ENCODE results near the gene NELFB. TPM values are rescaled to one million over a fixed set of nuclear protein-coding genes. Genes with fewer than 3 reads are reported as not detected.

The NELFB gene
- total RNA-seq, 1 experiment from 2014 or later = 40.5 TPM

GRCh38 chr9:137273095-137273490, 18.0 kb downstream of the NELFB start:
- Mint-ChIP-seq H3K4me1 (ENCODE audit: insufficient read depth, unreplicated experiment) (peaks cover 32% of the 10 kb centered on the region), H3K27me3 (ENCODE audit: insufficient read depth, unreplicated experiment) (no peaks in the 10 kb centered on the region), H3K4me3 (ENCODE audit: unreplicated experiment) (no peak overlapping the region), H3K9me3 (ENCODE audit: unreplicated experiment) (no peaks in the 10 kb centered on the region), H3K36me3 (ENCODE audit: insufficient read depth, unreplicated experiment) (peaks cover 29% of the 10 kb centered on the region), H3K27ac (ENCODE audit: low read depth, unreplicated experiment) (no peak overlapping the region)
- ChIA-PET POLR2A (interaction anchor here (0.8 to 1.4 kb wide), 3 partner anchors 14 to 32 kb away, joined by 3 to 6 read pairs (median 5); partner anchors contain the start of genes NELFB and TUBB4B), CTCF (interaction anchor here (0.8 kb wide), 1 partner anchor 12 kb away, joined by 3 read pairs; no protein-coding TSS in a partner anchor)
- BruUV-seq (replicated peaks) = no TSS peak
- no peak for DNase-seq (ENCODE audit: unreplicated experiment)
- intact Hi-C loops (cut with micrococcal nuclease) = no loop called here
- TF ChIP-seq CTCF (IDR thresholded peaks at IDR 0.05; ENCODE audit: unreplicated experiment) = no peak

- Mint-ChIP-seq H3K27ac (ENCODE audit: low read depth, unreplicated experiment) (peak overlapping the region; percentile 49), H3K9me3 (ENCODE audit: unreplicated experiment) (no peaks in the 10 kb centered on the region), H3K4me3 (ENCODE audit: unreplicated experiment) (no peak overlapping the region), H3K36me3 (ENCODE audit: insufficient read depth, unreplicated experiment) (peaks cover 29% of the 10 kb centered on the region), H3K27me3 (ENCODE audit: insufficient read depth, unreplicated experiment) (no peaks in the 10 kb centered on the region), H3K4me1 (ENCODE audit: insufficient read depth, unreplicated experiment) (peaks cover 27% of the 10 kb centered on the region)
- intact Hi-C loops (cut with micrococcal nuclease) = no loop called here
- DNase-seq (ENCODE audit: unreplicated experiment) = peak; percentile 65
- ChIA-PET POLR2A (interaction anchor here (0.9 to 1.7 kb wide), 6 partner anchors 9 to 33 kb away, joined by 3 to 6 read pairs (median 4); partner anchors contain the start of genes NELFB and TUBB4B), CTCF (interaction anchor here (0.8 to 0.9 kb wide), 3 partner anchors 11 to 261 kb away, joined by 3 read pairs; no protein-coding TSS in a partner anchor)
- no TSS peak for BruUV-seq (replicated peaks)
- TF ChIP-seq CTCF (IDR thresholded peaks at IDR 0.05; ENCODE audit: unreplicated experiment) = no peak
These were observed 18.6 kb downstream of the NELFB start for GRCh38 chr9:137273611-137274320.

- H3K36me3 Mint-ChIP-seq (ENCODE audit: insufficient read depth, unreplicated experiment) = peaks cover 18% of the 10 kb centered on the region
These were observed 20.1 kb downstream of the NELFB start for GRCh38 chr9:137275203-137275587.

More at GRCh38 chr9:137275203-137275587, 20.1 kb downstream of the NELFB start:
- CTCF ChIA-PET = interaction anchor here (0.6 to 1.2 kb wide), 3 partner anchors 12 to 93 kb away, joined by 3 to 4 read pairs (median 4); no protein-coding TSS in a partner anchor
- POLR2A ChIA-PET = interaction anchor here (1.7 kb wide), 2 partner anchors 9 to 33 kb away, joined by 3 to 5 read pairs; no protein-coding TSS in a partner anchor
- no TSS peak for BruUV-seq (replicated peaks)
- TF ChIP-seq CTCF (IDR thresholded peaks at IDR 0.05; ENCODE audit: unreplicated experiment) = no peak
- DNase-seq (ENCODE audit: unreplicated experiment) = no peak
- Mint-ChIP-seq H3K27ac (ENCODE audit: low read depth, unreplicated experiment) (no peak overlapping the region), H3K9me3 (ENCODE audit: unreplicated experiment) (no peaks in the 10 kb centered on the region), H3K4me1 (ENCODE audit: insufficient read depth, unreplicated experiment) (peaks cover 25% of the 10 kb centered on the region), H3K4me3 (ENCODE audit: unreplicated experiment) (no peak overlapping the region), H3K27me3 (ENCODE audit: insufficient read depth, unreplicated experiment) (no peaks in the 10 kb centered on the region)
- intact Hi-C loops (cut with micrococcal nuclease) = no loop called here
